ENCODE measurements around the gene WNT7A. TPM values are rescaled to one million over a fixed set of nuclear protein-coding genes. Genes with fewer than 3 reads are reported as not detected.

WNT7A gene
- total RNA-seq, 1 experiment from 2014 or later: not detected

- no peaks in the 10 kb centered on the region for H3K79me2 ChIP-seq (ENCODE audit: insufficient read depth, low read length)
- no peak overlapping the region for H3K18ac ChIP-seq (ENCODE audit: insufficient read length, low read depth, low read length)
- H2AFZ ChIP-seq (ENCODE audit: low read length): no peak overlapping the region
- no CpG with 5 or more reads among the region's 3 CpGs for WGBS (ENCODE audit: extremely low coverage, insufficient read length, low lambda C conversion rate)
- no peak overlapping the region for H3K14ac ChIP-seq (ENCODE audit: insufficient read depth, low read length)
- no peaks in the 10 kb centered on the region for H3K36me3 Mint-ChIP-seq (ENCODE audit: insufficient read depth in 1 of 3, low read depth in 3 of 3)
- no peak overlapping the region for H3K27ac ChIP-seq (ENCODE audit: insufficient read length, low read depth, low read length)
- no peak overlapping the region for H3K4ac ChIP-seq (ENCODE audit: low read depth, low read length)
- H2BK12ac ChIP-seq (ENCODE audit: insufficient read length, low read depth, low read length): no peak overlapping the region
- no peak overlapping the region for H4K5ac ChIP-seq (ENCODE audit: insufficient read length, low read depth, low read length)
- H3K9ac ChIP-seq (ENCODE audit: extremely low read depth, insufficient read length, low read length): no peak overlapping the region
- H3T11ph ChIP-seq (ENCODE audit: low read length): no peak overlapping the region
- H4K8ac ChIP-seq (replicated peaks; ENCODE audit: insufficient read length, low read depth, low read length): no peak overlapping the region
- peaks cover 2 to 6% of the 10 kb centered on the region in 2 experiments; a peak in 3 of 4 replicates for H3K4me1 Mint-ChIP-seq
- no peak overlapping the region for H3K23ac ChIP-seq (ENCODE audit: insufficient read length, low read depth, low read length)
- H3K9me3 Mint-ChIP-seq: no peaks in the 10 kb centered on the region; a peak in 2 of 5 replicates
- no peak overlapping the region for H2BK5ac ChIP-seq (ENCODE audit: insufficient read length, low read length)
- no peak overlapping the region for H3K27ac Mint-ChIP-seq
- H4K20me1 ChIP-seq (ENCODE audit: control insufficient read depth, insufficient read depth, insufficient read length): no peaks in the 10 kb centered on the region
- H3K56ac ChIP-seq (ENCODE audit: insufficient read length, low read depth, low read length): no peak overlapping the region
- H3K27me3 Mint-ChIP-seq (ENCODE audit: low read depth): peaks cover 92% of the 10 kb centered on the region
- H3K4me1 ChIP-seq (ENCODE audit: insufficient read depth, low read length): no peaks in the 10 kb centered on the region
- H2BK20ac ChIP-seq (ENCODE audit: low read depth, low read length, poor library complexity, severe bottlenecking): no peak overlapping the region
- TF ChIP-seq, protein P1, sequence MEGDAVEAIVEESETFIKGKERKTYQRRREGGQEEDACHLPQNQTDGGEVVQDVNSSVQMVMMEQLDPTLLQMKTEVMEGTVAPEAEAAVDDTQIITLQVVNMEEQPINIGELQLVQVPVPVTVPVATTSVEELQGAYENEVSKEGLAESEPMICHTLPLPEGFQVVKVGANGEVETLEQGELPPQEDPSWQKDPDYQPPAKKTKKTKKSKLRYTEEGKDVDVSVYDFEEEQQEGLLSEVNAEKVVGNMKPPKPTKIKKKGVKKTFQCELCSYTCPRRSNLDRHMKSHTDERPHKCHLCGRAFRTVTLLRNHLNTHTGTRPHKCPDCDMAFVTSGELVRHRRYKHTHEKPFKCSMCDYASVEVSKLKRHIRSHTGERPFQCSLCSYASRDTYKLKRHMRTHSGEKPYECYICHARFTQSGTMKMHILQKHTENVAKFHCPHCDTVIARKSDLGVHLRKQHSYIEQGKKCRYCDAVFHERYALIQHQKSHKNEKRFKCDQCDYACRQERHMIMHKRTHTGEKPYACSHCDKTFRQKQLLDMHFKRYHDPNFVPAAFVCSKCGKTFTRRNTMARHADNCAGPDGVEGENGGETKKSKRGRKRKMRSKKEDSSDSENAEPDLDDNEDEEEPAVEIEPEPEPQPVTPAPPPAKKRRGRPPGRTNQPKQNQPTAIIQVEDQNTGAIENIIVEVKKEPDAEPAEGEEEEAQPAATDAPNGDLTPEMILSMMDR (conservative IDR thresholded peaks at IDR 0.05): no peak
- H2AK5ac ChIP-seq (ENCODE audit: insufficient read length, low read length): no peak overlapping the region
- H3K4me2 ChIP-seq (ENCODE audit: insufficient read depth, insufficient read length, low read length): no peak overlapping the region
- peaks cover 31% of the 10 kb centered on the region for H3K27me3 ChIP-seq (ENCODE audit: insufficient read depth, low read length)
- no peak overlapping the region for H3K4me3 Mint-ChIP-seq
- peaks cover 24% of the 10 kb centered on the region for H3K23me2 ChIP-seq (ENCODE audit: insufficient read length, low read depth, low read length, poor library complexity, severe bottlenecking)
- H2BK120ac ChIP-seq (ENCODE audit: low read depth, low read length, poor library complexity, severe bottlenecking): no peak overlapping the region
- no peaks in the 10 kb centered on the region for H3K9me3 ChIP-seq (ENCODE audit: control insufficient read depth, low read depth, low read length)
- no peak overlapping the region for H4K91ac ChIP-seq (ENCODE audit: insufficient read length, low read depth, low read length)
- DNase-seq: no peak
- no peaks in the 10 kb centered on the region for H3K79me1 ChIP-seq (ENCODE audit: insufficient read depth, low read depth, low read length, poor library complexity, severe bottlenecking)
- H2BK15ac ChIP-seq (ENCODE audit: low read depth, low read length): no peak overlapping the region
Observed at GRCh38 chr3:13882876-13883275, 3.0 kb upstream of the WNT7A start.

Data from H9 (cell line).